Measurements from ENCODE around the gene MCEMP1. TPM values are rescaled to one million over a fixed set of nuclear protein-coding genes. Genes with fewer than 3 reads are reported as not detected.

The MCEMP1 gene
- total and polyA plus RNA-seq, 2 of the 13 experiments (the other 11 are each of a cell fraction or from before 2014, with no cell fraction given), result not detected

DNA sequence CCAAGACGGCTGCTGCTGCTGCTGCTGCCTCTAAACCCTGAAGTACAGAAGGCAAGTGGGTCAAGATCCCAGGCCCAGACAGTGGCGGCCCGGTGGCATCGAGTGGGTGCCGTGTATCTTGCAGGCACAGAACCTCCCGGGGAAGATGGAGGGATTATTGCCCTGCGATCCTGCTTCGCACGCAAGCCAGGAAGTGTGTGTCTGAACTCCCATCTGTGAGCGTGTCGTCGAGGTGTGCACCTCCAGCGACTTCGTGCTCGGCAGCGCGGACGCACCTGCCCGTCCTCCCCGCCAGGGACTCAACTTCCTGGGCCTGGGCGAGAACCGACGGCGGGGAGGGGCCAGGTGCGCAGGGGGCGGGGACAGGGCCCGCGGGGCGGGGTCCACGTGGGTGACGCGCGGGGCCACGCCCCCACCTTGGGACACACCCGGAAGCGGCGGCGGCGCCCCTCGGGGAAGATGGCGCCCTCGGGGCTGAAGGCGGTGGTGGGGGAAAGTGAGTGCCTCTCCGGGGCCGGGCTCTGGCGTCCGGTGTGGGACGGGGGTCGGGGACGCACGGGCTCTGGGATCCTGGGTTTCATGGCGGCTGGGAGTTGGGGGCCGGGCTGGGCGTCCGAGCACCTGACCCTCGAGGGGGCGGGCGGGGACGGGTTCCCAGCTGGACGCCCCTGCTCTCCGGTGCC is 40.1 kb upstream of the MCEMP1 start, which contains the start of gene STXBP2 (continued):
- TF ChIP-seq KIAA2018 (CRISPR knock-in tag; IDR thresholded peaks at IDR 0.05; ENCODE audit: borderline replicate concordance), result no peak
- peak; percentile 44; the same call in 1 of the 2 replicates for TF ChIP-seq KLF15 (CRISPR knock-in tag; IDR thresholded peaks at IDR 0.05; ENCODE audit: borderline replicate concordance)
- TF ChIP-seq, protein P1, sequence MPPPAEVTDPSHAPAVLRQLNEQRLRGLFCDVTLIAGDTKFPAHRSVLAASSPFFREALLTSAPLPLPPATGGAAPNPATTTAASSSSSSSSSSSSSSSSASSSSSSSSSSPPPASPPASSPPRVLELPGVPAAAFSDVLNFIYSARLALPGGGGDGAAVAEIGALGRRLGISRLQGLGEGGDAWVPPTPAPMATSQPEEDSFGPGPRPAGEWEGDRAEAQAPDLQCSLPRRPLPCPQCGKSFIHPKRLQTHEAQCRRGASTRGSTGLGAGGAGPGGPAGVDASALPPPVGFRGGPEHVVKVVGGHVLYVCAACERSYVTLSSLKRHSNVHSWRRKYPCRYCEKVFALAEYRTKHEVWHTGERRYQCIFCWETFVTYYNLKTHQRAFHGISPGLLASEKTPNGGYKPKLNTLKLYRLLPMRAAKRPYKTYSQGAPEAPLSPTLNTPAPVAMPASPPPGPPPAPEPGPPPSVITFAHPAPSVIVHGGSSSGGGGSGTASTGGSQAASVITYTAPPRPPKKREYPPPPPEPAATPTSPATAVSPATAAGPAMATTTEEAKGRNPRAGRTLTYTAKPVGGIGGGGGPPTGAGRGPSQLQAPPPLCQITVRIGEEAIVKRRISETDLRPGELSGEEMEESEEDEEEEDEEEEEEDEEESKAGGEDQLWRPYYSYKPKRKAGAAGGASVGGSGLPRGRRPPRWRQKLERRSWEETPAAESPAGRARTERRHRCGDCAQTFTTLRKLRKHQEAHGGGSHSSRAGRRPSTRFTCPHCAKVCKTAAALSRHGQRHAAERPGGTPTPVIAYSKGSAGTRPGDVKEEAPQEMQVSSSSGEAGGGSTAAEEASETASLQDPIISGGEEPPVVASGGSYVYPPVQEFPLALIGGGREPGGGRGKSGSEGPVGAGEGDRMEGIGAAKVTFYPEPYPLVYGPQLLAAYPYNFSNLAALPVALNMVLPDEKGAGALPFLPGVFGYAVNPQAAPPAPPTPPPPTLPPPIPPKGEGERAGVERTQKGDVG (CRISPR knock-in tag; IDR thresholded peaks at IDR 0.05; ENCODE audit: borderline replicate concordance), result no peak
- TF ChIP-seq GTF2F1 (IDR thresholded peaks at IDR 0.05; ENCODE audit: low read length), result no peak
- no peak for TF ChIP-seq ZNF737 (CRISPR knock-in tag; IDR thresholded peaks at IDR 0.05; ENCODE audit: borderline replicate concordance)
- TF ChIP-seq ZNF775 (CRISPR knock-in tag; IDR thresholded peaks at IDR 0.05; ENCODE audit: borderline replicate concordance), result no peak
- TF ChIP-seq HNF4A (CRISPR knock-in tag; IDR thresholded peaks at IDR 0.05), result no peak
- no peak for TF ChIP-seq SATB2 (CRISPR knock-in tag; IDR thresholded peaks at IDR 0.05)
- no peak for TF ChIP-seq ZFP36L1 (CRISPR knock-in tag; IDR thresholded peaks at IDR 0.05)
- TF ChIP-seq HOXA9 (CRISPR knock-in tag; IDR thresholded peaks at IDR 0.05; ENCODE audit: borderline replicate concordance), result no peak
- TF ChIP-seq, protein P2, sequence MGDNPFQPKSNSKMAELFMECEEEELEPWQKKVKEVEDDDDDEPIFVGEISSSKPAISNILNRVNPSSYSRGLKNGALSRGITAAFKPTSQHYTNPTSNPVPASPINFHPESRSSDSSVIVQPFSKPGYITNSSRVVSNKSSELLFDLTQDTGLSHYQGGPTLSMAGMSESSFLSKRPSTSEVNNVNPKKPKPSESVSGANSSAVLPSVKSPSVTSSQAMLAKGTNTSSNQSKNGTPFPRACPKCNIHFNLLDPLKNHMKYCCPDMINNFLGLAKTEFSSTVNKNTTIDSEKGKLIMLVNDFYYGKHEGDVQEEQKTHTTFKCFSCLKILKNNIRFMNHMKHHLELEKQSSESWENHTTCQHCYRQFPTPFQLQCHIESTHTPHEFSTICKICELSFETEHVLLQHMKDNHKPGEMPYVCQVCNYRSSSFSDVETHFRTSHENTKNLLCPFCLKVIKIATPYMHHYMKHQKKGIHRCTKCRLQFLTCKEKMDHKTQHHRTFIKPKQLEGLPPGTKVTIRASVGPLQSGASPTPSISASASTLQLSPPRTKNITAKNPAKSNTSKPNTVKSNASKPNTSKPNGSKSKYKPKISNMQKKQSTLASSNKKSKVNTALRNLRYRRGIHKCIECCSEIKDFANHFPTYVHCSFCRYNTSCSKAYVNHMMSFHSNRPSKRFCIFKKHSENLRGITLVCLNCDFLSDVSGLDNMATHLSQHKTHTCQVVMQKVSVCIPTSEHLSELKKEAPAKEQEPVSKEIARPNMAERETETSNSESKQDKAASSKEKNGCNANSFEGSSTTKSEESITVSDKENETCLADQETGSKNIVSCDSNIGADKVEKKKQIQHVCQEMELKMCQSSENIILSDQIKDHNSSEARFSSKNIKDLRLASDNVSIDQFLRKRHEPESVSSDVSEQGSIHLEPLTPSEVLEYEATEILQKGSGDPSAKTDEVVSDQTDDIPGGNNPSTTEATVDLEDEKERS (CRISPR knock-in tag; IDR thresholded peaks at IDR 0.05), result no peak

Measured in HepG2 (cell line).